ENCODE measurements around the gene PHF24. TPM values are rescaled to one million over a fixed set of nuclear protein-coding genes. Genes with fewer than 3 reads are reported as not detected.

PHF24 gene
- total and polyA plus RNA-seq, 7 donors, result under 0.01 to 2.2 (median 0.67) TPM; not detected in 1

GRCh38 chr9:34964458-34964857 is 6.4 kb downstream of the PHF24 start:
- intact Hi-C loops (cut with DNase I), result no loop called here
- no peak overlapping the region for H3K4me3 ChIP-seq
- no peak for DNase-seq
- TF ChIP-seq POLR2AphosphoS5 (IDR thresholded peaks at IDR 0.05) (no peak), EP300 (IDR thresholded peaks at IDR 0.05) (no peak), POLR2A (IDR thresholded peaks at IDR 0.05) (no peak), CTCF (IDR thresholded peaks at IDR 0.05) (no peak)
- peaks cover 5 to 25% (median 8%) of the 10 kb centered on the region in 3 donors for H3K27me3 ChIP-seq
- 35 to 64% methylated on average over 3 of the region's 3 CpGs for WGBS, 2 donors
- no peak overlapping the region for H3K27ac ChIP-seq
- no peaks in the 10 kb centered on the region for H3K4me1 ChIP-seq
- no peaks in the 10 kb centered on the region for H3K9me3 ChIP-seq
- H3K36me3 ChIP-seq, result no peaks in the 10 kb centered on the region

GRCh38 chr9:34971146-34971811 is 13.2 kb downstream of the PHF24 start:
- no peak overlapping the region for H3K27ac ChIP-seq
- 83 to 91% methylated on average over 21 of the region's 21 CpGs for WGBS, 2 donors
- peaks cover 0 to 15% (median 0%) of the 10 kb centered on the region in 3 donors for H3K27me3 ChIP-seq
- H3K4me3 ChIP-seq, result no peak overlapping the region
- no peaks in the 10 kb centered on the region for H3K4me1 ChIP-seq
- no peaks in the 10 kb centered on the region for H3K9me3 ChIP-seq
- no peak for TF ChIP-seq CTCF (IDR thresholded peaks at IDR 0.05)
- no peak for TF ChIP-seq POLR2A (IDR thresholded peaks at IDR 0.05)
- TF ChIP-seq EP300 (IDR thresholded peaks at IDR 0.05), result no peak
- TF ChIP-seq POLR2AphosphoS5 (IDR thresholded peaks at IDR 0.05), result no peak
- no peak for DNase-seq
- H3K36me3 ChIP-seq, result no peaks in the 10 kb centered on the region
- intact Hi-C loops (cut with DNase I), result no loop called here

GRCh38 chr9:34974664-34975063 is 16.6 kb downstream of the PHF24 start:
- Histone ChIP-seq H3K36me3 (no peaks in the 10 kb centered on the region), H3K9me3 (no peaks in the 10 kb centered on the region), H3K27me3 (no peaks in the 10 kb centered on the region), H3K27ac (no peak overlapping the region), H3K4me1 (no peaks in the 10 kb centered on the region), H3K4me3 (no peak overlapping the region)
- WGBS, 2 donors, result 90 to 95% methylated on average over 2 of the region's 2 CpGs
- intact Hi-C loops (cut with DNase I), result no loop called here
- DNase-seq, result no peak
- TF ChIP-seq EP300 (IDR thresholded peaks at IDR 0.05), result no peak
- no peak for TF ChIP-seq POLR2AphosphoS5 (IDR thresholded peaks at IDR 0.05)
- no peak for TF ChIP-seq CTCF (IDR thresholded peaks at IDR 0.05)

- DNase-seq, result no peak
- H3K27me3 ChIP-seq, result no peaks in the 10 kb centered on the region
- intact Hi-C loops (cut with DNase I), result no loop called here
- H3K27ac ChIP-seq, result no peak overlapping the region
- H3K4me1 ChIP-seq, result no peaks in the 10 kb centered on the region
- no peaks in the 10 kb centered on the region for H3K36me3 ChIP-seq
- H3K9me3 ChIP-seq, result no peaks in the 10 kb centered on the region
- 84 to 92% methylated on average over 11 of the region's 11 CpGs for WGBS, 2 donors
- H3K4me3 ChIP-seq, result no peak overlapping the region
- no peak for TF ChIP-seq CTCF (IDR thresholded peaks at IDR 0.05)
- no peak for TF ChIP-seq EP300 (IDR thresholded peaks at IDR 0.05)
- TF ChIP-seq POLR2AphosphoS5 (IDR thresholded peaks at IDR 0.05), result no peak
- TF ChIP-seq POLR2A (IDR thresholded peaks at IDR 0.05), result no peak
These were observed 18.4 kb downstream of the PHF24 start for GRCh38 chr9:34976441-34976840.

- TF ChIP-seq EP300 (IDR thresholded peaks at IDR 0.05), result no peak
- no peak for TF ChIP-seq POLR2AphosphoS5 (IDR thresholded peaks at IDR 0.05)
- TF ChIP-seq POLR2A (IDR thresholded peaks at IDR 0.05), result no peak
- TF ChIP-seq CTCF (IDR thresholded peaks at IDR 0.05), result no peak
- Histone ChIP-seq H3K4me1 (no peaks in the 10 kb centered on the region), H3K27me3 (no peaks in the 10 kb centered on the region), H3K4me3 (no peak overlapping the region), H3K27ac (no peak overlapping the region), H3K36me3 (no peaks in the 10 kb centered on the region), H3K9me3 (no peaks in the 10 kb centered on the region)
- intact Hi-C loops (cut with DNase I), result no loop called here
- WGBS, 2 donors, result 87 to 89% methylated on average over 11 of the region's 11 CpGs
- no peak for DNase-seq
These were observed 18.9 kb downstream of the PHF24 start for GRCh38 chr9:34976992-34977391.

Measured in sigmoid colon (tissue), 7 donors.